GM12873 (cell line): ENCODE measurements around the gene CYB561D1.

ENCODE experiments used
- TF ChIP-seq, protein P1 (sequence below): IDR thresholded peaks from 2 replicates; pipeline ENCODE4 v1.5.1; 2012; ENCODE audit warnings: low read depth, mild to moderate bottlenecking, moderate library complexity, low read length, control low read depth; ENCODE audit not compliant: insufficient read depth; ENCODE audit errors: missing control alignments

CYB561D1 gene

DNA sequence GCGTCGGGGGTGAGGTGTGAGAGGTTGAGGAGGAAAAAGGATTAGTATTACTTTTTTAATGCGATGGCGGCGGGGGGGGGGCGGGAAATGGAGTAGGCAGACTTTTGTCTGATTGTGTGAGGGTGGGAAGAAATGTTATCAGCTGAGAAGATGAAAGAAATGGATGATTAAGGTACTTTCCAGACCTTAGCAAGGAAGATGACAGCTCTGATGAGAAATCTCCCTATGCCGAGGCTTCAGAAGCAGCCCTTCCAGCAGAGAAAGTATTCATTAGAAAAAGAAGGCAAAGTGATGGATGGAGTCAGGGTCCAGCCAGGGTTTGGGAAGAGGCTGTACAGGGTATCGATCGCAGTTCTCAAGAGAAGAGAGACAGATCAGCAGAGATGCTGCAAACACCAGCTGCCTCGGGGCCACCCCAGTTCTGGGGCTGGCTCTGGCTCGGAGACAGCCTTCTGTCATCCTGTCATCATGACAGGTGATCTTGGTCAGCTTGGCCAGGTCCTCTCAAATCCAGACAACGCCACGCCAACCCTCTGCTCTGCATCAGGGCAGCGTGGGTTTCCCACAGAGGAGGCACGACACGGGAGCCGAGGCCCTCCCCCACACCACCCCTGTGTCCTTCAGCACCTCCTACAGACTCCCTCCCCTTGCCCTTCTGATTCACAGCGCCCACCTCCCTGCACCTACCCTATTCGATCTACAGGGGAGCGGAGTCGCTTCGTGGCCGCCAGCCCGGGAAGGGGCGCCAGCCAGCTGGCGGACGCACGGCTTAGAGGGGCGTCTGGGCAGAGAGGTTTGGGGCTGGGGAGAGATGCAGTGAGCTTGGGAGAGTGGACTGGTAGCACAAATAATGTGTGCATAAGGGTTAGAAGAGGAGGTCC, 10.9 kb upstream of the CYB561D1 start:
- TF ChIP-seq, protein P1, sequence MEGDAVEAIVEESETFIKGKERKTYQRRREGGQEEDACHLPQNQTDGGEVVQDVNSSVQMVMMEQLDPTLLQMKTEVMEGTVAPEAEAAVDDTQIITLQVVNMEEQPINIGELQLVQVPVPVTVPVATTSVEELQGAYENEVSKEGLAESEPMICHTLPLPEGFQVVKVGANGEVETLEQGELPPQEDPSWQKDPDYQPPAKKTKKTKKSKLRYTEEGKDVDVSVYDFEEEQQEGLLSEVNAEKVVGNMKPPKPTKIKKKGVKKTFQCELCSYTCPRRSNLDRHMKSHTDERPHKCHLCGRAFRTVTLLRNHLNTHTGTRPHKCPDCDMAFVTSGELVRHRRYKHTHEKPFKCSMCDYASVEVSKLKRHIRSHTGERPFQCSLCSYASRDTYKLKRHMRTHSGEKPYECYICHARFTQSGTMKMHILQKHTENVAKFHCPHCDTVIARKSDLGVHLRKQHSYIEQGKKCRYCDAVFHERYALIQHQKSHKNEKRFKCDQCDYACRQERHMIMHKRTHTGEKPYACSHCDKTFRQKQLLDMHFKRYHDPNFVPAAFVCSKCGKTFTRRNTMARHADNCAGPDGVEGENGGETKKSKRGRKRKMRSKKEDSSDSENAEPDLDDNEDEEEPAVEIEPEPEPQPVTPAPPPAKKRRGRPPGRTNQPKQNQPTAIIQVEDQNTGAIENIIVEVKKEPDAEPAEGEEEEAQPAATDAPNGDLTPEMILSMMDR, result no peak

DNA sequence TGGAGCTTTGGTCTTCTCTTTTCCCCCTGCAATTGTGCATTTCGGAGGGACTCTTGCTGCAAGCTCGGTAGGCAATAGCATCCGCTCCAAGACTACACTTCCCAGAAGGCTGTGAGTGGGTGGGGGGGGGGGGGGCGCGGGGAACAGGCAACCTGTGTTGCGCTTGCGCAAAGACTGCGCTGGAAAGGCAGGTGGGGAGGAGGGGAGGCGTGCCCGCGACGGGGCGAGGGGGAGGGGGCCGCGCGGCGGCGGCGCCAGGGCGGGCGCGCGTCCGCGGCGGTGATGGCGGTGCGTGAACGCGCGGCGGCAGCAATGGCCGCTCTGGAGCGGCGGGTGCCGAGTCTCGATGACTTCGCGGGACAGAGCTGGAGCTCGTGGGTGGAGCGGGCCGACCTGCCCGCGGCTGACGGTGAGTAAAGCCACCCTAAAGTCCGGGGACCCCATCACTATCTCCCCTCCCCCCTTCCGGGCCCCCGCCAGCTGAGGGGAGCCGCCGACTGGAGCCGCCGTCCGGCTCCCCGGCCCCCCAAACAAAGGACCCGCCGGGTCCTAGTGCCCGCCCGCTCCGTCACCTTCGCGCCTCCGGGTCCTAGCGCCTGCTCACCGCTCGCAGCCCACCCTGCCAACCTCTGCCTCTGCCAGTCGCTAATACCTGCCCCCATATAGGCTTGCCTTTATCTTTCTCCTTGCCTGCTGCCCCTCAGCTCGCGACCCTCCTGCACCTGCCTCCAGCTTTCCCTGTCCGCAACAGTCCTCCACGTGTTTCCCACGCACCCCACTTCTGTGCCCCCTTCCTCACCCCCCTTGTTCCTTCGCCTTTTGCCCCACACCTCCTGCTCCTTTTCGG, 10.0 kb upstream of the CYB561D1 start, which contains the start of gene ATXN7L2:
ATXN7L2 (plus strand) TSS at position 234 of the 847 bp plus-strand sequence; CDS start at position 283, 49 bp downstream.
- TF ChIP-seq, protein P1, result no peak

DNA sequence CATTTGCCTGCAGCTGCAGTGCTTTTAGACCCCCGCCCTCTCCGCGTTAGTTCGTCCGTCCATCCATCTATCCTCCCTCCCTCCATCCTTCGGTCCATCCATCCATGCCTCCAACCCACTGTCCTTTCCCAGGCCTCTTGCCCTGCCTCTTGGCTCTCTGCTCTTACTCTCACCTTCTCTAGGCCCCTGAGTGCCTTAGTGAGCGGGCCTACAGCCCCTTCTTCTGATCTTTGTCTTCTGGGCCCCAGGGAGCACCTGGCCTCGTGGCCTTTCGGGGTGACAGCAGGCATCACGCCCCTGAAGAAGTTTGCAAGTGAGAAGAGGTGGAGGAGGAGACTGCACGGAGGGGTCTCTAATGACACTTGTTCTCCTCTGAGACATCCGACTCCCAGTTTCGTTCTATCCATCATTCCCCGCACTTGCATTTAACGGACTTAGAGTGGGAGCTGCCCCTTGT, 9.3 kb upstream of the CYB561D1 start:
- TF ChIP-seq, protein P1, result no peak

DNA sequence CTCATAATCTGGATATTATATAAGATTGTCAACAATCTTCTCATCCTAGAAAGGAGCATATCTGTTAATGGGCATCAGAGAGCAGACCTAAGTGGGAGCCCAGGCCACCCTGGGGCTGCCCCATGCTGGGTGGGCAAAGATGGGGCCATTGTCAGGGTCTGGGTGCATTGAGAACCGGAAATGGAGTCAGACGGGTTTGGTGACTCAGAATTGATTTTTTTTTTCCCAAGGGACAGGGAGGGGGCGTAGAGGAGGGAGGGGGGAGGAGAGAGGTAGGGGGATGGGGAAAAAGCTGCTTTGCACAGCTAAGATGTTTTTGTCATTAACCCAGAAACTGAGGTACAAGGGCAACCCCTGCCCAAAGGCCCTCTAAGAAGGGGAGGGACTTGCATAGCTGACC, 8.9 kb upstream of the CYB561D1 start:
- TF ChIP-seq, protein P1, result no peak

DNA sequence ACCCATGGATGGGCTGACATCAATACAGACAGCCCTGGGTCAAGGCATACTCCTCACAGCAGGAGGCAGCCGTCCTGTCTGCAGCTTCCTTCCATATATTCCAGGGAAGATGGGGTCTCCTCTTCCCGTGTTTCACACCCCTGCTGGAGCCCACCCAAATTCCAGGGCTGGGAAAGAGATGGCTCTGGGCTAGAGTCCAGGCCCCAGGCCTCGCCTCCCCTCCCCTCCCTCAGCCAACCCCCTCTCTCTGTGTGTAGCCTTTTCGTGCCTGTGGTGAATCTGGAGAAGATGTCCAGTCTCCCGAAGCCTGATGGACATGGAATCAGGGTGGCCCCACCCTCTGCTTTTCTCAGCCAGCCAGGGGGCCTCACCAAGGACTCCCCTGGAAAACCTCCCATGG, 6.6 kb upstream of the CYB561D1 start:
- TF ChIP-seq, protein P1, result no peak

DNA sequence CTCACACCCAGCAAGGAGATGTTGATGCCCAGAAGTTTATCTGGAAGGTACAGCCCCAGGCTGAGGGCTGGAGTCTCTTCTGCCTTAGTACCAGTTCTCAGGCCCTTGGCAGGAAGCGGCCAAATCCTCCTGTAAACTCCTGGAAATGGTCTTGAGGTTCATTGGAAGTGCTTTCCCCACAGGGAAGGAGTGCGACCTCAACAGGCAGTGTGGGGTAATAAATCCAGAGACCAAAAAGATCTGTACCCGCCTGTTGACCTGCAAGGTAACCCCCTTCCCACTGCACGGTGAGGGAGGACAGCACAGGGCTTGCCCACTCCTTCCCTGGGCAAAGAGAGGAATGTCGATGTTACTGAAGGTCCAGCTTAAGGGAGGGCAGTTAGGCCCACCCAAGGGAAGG, 5.7 kb upstream of the CYB561D1 start:
- TF ChIP-seq, protein P1, result no peak

DNA sequence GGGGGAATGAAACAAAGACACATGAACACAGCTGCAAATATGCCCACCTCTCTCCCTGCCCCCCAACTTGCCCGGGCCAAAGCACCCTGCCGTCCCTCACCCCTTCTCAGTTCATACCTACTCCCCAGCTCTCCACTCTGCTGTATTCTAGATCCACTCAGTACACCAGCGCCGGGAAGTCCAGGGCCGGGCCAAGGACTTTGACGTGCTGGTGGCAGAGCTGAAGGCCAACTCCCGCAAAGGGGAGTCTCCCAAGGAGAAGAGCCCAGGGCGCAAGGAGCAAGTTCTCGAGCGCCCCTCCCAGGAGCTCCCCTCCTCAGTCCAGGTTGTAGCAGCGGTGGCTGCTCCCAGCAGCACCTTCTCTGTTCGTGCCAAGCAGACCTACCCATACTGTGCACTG, 5.2 kb upstream of the CYB561D1 start:
- TF ChIP-seq, protein P1, result no peak
